Posterior cingulate gyrus (tissue), 11 donors: Measurements from ENCODE around the gene ACTRT2.
A peak's percentile ranks its signal among the peaks of the same experiment; 100 is the strongest.

Experiments
- DNase-seq, 10 donors: peaks; one replicate each; pipeline versions ENCODE4 v3.0.0 to v3.0.0-alpha.2; 2020 to 2021; ENCODE audit warnings: mixed read lengths in 3 of 10
- intact Hi-C: fragments of 100-400 bp; cut with DNase I; formaldehyde crosslinking; loops from one replicate; pipeline ENCODE4 v1.15.1; 2023

The ACTRT2 gene

DNA sequence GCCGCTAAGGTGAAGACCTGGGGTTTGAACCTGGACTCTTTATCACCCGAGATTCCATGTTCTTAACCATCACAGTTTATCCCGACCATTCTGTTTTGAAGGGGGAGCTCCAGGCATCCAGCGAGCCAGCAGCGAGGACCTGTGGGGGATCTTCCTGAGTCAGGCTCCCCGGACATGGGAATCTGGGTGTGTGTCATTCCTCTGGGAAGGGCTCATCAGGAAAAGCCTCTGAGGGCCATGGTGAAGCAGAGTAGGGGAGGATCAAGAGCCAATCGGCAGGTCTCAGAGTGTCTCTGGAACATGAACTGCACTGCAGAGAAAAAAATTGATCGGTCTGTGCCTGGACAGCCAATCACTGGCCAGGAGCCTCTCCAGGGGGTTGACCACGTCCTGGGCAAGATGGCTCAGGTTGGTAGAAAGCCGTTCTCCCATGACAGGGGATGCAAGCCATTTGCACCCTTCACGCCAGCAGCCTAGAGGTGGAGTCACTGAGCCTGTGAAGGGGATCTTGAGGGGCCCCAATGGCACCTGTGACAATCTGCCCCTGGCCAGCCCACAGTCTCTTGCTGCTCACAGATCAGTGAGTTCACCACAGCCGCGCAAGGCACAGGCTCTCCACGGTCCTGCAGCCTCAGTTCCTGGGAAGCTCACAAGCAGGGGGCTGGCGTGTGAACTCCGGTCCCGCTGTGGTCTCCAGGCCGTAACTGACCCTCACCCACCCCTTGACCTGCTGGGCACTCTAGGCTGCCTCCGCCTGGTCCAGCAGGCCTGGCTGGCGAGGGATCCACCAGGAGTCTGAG is 20.4 kb upstream of the ACTRT2 start:
- intact Hi-C loops: no loop called here
- DNase-seq: peak in 3 of 10 donors; percentile 2 to 79 (median 65)

DNA sequence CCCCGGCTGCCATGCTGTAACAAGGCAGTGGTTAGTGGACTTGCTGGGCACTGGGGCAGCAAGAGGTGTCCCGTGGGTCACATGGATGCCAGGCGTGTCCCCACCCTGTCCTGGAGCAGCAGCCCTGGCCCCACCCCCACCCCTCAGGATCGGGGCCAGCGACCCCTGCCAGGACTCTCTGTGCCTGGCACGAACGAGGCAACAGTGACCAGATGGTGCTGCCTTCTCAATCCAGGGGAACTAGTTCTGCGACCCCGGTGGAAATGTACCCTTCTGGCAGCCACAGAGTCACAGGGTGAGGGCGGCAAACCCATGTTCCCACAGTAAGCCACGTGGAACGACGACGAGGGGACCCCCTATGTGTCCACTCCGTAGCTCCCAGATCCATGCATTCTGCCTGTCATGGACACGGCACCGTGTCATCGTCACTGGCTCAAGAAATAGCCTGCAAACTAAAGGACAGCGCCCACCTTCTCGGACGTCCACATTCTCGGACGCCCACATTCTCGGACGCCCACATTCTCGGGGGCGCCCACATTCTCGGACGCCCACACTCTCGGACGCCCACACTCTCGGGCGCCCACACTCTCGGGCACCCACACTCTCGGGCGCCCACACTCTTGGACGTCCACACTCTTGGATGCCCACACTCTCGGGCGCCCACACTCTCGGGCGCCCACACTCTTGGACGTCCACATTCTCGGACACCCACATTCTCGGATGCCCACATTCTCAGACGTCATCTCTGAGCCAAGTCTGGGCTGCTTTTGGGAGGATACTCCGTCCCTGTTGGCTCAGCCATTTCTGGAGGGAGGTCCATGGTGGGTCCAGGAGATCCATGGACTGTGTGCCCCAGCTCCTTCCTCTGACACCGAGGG is 19.6 kb upstream of the ACTRT2 start:
- intact Hi-C loops: no loop called here
- peak in 4 of 10 donors; percentile 5 to 70 (median 36) for DNase-seq

DNA sequence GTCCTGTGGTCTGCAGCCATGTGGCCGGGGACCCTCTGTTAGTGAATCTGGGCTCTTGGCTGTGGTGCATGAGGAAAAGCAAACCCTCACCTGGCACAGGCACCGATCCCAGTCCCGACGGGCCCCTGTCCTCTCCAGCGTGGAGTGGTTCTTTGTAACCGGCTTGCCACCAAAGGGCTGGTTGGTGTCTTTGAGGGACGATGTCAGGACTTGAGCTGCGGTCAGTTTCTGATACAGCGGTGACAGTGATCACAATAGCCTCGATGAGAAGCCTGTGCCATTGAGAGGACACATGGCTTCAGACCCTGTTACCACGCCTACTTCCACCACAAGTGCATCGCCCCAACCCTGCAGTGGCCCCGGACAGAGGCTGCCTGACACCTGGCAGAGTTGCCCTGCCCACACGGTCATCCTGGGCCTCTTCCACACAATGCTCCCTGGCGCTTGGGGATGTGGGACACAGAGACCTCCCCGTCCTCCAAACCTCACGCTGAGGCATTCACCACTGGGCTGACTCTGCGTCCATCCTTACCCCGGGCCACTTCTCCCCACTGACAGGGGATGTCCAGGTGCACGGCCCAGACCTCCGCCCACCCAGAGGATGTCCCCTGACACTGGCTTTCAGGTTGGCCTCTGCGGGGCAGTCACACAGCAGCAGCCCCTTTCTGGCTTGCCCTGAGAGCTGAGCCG is 18.8 kb upstream of the ACTRT2 start:
- peak in 5 of 10 donors; percentile 5 to 60 (median 55) for DNase-seq
- intact Hi-C loops: no loop called here

DNA sequence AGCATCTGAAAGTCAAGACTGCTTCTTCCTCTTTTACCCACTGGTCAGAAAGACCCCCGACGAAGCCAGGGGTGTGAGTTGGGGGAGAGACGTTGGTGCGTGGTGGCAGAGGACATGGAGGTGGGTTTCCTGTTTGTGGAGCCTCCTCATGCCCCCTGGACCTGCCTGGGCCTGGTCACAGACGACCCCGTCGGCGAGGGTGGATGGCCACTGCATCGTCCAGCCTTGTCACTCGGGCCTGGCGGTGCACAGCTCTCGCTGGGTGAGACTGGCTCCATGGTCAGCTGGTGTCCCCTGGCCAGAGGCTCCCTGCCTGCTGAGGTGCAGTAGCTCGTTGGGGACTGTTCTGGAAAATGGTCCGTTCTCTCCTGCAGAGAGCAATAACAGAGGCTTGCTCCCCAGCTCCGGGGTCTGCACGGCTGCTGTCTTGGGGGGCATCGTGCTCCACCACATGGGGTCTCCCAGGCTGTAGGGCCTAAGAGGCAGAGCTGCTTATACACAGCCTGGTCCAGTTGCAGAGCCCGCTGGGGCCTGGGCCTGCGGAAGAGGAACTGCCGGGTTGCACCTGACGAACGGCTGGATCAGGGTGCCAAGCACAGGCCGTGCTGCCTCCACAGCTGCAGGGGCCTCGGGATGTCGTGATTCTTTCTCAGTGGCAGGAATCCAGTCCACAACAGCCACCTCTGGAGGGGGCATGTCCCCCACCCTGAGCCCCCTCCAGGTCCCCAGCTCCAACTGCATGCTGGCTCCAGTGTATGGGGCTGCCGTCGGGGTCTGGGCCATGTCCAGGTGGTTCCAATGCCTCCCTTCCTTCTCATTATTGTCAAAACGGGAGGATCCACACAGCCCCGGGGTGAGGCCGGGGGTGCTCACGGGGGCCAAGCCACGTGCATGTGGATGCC is 18.0 kb upstream of the ACTRT2 start:
- peak in 4 of 10 donors; percentile 5 to 72 (median 41) for DNase-seq
- intact Hi-C loops: no loop called here

DNA sequence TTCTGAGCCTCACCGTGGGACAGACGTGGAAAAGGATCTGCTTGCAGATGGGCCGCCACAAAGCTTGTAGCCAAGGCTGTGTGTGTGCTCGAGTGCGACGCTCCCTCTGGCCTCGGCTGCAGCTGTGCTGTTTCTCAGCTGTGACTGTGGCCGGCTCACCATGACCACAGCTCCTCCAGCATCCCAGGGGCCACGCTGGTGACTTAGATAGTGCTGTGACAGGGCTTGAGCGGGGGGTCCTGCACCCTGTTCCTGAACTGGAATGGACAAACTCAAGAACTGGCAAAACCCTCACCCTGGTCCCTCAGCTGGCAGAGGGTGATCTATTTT is 17.4 kb upstream of the ACTRT2 start:
- DNase-seq: peak in 5 of 10 donors; percentile 18 to 82 (median 64)
- intact Hi-C loops: no loop called here

DNA sequence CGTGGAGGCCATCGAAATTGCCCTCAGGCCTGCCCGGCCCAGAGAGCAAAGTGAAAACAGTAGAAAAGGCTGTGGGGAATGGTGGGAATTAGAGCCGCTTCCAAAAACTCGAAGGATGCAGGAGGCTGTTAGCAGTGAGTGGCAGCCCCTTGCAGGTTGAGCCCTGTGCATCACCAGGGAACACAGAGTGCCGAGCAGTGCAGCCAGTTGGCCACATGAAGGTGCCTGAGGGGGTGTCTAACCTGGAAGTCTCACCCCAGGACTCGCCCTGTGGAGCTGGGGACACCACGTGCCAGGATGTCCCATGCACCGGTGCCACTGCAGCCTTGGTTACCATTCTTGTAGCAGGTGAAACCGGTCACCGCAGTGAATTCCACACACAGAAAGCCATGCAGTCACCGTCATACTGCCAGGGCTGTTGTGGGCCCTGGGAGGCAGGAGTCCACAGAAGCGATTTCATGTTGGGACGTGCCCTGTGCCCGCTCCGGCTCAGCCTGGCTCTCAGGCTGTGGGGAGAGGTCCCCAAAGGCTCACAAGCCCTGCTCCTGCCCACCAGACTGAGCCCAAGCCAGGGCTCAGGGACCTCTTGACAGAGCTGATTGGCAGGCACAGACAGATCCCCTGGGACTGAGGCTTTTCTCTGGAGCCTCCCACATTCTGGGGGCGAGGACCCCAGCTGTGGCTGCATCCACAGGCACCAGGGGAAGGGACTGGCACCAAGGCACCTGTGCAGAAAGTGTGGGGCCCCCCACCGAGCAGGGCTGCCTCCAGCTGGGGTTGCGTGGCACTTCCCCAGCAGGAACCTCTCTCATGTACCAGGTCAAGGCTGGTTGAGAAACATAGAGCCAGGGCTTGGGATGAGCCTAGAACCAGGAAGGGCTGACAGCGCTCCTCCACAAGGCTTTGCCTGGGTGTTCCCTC is 16.7 kb upstream of the ACTRT2 start:
- peak in 4 of 10 donors; percentile 5 to 70 (median 66) for DNase-seq
- intact Hi-C loops: no loop called here

DNA sequence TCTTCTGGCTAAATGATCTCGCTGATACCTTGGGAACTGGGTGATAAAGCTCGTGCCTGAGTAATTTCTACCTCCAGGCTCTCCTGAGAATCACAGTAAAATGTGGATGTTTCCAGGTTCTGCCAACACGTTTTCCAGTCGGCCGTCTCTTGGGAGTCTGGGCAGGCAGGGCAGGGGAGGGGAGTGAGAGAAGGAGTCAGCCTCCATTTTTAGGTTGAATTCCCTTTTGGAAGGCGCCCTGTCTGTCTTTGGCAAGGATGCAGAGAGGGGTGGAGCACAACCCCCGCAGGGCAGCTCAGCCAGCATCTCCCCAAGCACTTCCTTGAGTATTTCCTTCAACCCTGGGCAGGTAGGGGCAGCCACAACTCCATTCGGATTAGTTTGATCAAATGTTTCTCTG is 15.5 kb upstream of the ACTRT2 start:
- intact Hi-C loops: no loop called here
- DNase-seq: no peak

DNA sequence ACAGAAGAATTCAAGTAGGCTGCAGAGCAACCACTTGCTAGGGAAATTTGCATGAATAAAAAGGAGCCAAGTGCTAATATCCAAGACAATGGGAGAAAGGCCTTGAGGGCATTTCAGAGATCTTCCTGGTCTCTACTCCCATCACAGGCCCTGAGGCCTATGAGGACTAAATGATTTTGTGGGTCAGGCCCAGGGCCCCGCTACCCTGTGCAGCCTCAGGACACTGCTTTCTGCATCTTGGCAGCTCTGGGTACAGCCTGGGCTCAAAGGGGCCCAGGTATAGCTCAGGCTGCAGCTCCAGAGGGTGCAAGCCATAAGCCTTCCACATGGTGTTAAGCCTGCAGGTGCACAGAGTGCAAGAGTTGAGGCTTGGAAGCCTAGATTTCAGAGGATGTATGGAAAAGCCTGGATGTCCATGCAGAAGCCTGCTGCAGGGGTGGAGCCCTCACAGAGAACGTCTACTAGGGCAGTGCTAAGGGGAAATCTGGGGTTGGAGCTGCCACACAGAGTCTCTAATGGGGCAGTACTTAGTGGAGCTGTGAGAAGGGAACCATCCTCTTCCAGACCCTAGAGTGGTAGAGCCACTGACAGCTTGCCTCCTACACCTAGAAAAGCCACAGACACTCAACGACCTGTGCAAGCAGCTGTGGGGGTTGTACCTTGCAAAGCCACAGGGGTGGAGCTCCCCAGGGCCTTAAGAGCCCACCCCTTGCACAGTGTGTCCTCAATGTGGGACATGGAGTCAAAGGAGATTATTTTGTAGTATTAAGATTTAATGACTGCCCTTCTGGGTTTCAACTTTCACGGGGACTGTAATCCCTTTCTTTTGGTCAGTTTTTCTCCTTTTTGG is 13.7 kb upstream of the ACTRT2 start:
- DNase-seq: peak in 2 of 10 donors; percentile 13 to 47
- intact Hi-C loops: no loop called here

DNA sequence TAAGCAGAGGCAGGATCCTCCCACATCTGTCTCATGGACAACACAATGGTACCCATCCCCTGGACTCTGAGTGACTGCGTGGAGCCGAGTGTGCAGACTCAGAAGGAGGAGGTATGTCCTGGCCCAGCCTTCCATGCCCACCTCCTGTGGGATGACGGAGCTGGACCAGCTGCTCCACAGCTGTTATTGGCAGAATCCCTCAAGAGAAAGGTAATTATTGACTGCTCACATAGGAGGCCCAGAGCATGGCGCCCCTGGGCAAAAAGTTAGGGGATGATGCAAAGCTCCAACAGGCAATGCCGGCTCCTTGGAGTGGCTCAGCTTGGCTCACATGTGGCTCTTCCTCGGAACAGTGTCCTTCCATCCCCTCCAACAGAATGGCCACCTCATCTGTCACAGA is 12.2 kb upstream of the ACTRT2 start:
- intact Hi-C loops: no loop called here
- peak in 3 of 10 donors; percentile 2 to 64 (median 6) for DNase-seq

DNA sequence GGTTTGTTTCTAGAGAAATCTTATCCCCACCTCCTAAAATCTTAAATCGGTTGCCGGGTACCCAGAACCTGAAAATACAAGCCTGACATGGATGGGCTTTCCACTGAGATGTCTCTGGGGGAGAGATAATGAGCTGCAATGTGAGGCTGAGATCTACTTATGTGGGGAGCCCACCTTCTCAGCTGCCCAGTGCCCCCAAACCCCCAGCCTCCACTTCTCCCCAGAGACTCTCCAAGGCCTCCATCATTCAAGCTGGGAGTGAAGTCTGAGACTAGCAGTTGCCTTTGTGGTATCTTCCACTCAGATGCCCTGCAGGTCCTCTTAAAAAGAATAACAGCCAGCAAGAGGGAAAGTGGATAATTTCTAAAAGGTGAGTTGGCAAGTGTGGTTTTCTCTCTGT is 11.7 kb upstream of the ACTRT2 start:
- peak in 1 of 10 donors; percentile 54 for DNase-seq
- intact Hi-C loops: no loop called here

DNA sequence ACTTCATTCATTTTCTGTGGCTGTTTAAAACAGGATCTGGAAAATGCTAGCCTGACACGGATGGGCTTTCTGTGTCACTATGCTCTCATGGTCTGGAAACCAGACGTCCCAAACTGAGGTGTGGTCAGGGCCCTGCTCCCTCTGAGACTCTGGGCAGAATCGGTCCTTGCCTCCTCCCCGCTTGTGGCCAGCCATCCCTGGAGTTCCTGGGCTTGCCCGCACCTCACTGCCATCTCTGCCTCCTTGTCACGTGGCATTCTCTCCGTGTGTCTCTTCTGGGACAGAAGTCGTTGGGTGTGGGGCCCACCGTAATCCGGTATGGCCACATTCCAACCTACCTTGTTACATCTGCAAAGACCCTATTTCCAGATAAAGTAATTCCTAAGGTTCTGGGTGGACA is 10.1 kb upstream of the ACTRT2 start:
- intact Hi-C loops: loop anchor here (5.0 kb wide), 1 partner anchor 411 kb away; no protein-coding TSS in a partner anchor
- DNase-seq: peak in 4 of 10 donors; percentile 4 to 78 (median 41)

DNA sequence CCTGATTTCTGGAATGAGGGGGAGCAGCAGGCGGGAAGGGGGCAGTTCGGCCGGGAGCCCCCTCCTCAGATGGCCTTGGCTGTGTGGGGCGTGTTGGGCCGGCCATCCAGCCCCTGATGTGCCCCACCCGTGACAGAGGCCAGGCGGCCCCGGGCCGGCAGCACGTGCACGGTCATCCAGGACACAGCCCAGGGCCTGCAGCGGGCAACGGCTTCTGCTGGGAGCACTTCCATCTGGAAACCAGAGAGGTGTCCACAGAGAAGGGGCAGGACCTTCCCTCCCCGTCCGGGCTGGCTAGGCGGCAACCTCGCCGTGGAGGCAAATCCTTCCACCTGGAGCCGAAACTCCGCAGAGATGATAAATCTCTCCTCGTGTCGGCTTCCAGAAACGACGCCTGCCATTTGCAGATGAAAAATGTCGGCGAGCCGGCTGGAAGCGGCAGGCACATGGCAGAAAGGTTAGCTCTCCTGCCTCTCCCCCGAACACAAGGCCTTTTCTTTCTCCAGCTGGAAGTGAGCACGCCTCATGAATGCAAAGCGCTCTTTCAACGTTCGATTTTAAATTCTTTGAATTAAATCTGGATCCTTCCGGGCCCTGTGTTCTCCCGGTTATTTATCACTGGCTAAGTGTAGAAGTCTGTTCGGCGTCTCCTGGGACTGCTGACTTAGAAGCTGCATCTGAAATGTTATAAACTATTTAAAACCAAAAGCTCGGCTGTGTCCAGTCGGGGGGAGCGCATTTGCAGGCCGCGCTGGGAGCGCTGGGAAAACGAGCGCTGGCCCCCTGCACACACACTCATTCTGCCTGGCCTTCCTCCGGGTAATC is 9.4 kb upstream of the ACTRT2 start:
- intact Hi-C loops: loop anchor here (1.0 to 5.0 kb wide), 2 partner anchors 272 to 410 kb away; no protein-coding TSS in a partner anchor
- DNase-seq: peak in 8 of 10 donors; percentile 24 to 87 (median 39)

DNA sequence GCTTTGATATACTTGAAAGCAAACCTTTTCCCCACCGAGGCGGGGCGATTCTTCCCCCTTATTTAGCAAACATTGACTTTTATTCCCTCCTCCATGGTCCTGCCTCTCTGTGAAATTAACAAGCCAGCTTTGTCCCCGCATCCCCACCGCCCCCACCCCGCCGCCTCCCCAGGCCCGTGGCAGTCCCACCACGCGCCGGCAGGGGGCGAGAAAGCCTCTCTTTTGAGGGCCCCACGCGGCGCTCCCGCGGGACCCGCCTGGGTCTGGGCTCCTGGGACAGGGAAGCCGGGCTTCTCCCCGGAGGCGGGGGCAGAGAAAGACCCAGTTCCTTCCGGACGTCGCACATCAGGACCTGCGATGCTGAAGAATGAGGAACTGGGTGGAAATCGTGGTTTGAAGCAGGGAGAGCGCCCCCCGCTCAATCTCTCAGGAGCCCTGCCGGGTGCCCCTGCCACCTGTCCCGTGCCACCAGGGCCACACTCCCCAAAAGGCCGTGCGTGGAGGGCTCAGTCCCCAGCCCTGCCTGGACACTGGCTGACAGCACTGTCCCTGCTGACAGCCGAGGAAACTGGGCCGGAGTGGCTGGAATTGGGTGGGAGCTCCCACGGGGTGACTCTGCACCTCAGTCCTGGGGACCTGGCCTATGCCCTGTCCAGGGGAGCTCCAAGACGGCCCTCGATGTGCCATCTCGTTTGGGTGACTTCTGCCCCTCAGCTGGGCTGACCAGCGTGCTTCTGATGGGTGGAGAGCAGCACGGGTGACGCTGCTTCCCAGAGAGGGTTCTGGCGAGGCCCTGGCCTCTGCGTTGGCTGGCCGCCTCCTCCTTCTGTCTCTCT is 8.6 kb upstream of the ACTRT2 start:
- intact Hi-C loops: loop anchor here (1.0 to 5.0 kb wide), 2 partner anchors 272 to 410 kb away; no protein-coding TSS in a partner anchor
- peak; percentile 59 to 96 (median 84) for DNase-seq

DNA sequence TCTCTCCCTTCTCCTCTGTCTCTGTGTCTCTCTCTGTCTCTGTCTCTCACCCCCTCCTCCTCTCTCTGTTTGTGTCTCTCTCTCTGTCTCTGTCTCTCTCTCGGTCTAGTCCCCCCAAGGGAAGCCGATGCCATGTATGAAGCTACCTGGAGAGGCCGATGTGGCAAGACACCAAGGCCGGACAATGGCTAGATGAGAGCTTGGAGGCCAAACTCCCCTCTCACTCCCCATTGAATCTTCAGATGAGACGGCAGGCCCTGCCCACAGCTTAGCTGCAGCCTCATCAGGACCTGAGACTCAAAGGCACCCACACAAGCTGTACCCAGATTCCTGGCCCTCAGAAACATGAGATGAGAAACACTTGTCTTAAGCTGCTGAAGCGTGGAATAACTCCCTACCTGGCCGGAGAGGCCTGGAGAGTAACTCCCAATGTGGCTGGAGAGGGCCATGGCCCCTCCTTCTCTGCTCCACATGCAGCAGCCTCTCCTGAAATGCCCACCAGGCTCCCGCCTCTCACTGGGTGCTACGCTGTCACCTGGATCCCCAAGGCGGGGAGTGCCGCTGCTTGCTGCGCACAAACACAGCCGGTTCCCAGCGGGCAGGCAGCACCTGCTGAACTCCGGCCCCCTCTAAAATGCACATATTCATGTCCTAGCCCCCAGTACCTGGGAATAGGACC is 7.8 kb upstream of the ACTRT2 start:
- peak in 2 of 10 donors; percentile 6 to 78 for DNase-seq
- intact Hi-C loops: loop anchor here (5.0 kb wide), 1 partner anchor 409 kb away; no protein-coding TSS in a partner anchor

DNA sequence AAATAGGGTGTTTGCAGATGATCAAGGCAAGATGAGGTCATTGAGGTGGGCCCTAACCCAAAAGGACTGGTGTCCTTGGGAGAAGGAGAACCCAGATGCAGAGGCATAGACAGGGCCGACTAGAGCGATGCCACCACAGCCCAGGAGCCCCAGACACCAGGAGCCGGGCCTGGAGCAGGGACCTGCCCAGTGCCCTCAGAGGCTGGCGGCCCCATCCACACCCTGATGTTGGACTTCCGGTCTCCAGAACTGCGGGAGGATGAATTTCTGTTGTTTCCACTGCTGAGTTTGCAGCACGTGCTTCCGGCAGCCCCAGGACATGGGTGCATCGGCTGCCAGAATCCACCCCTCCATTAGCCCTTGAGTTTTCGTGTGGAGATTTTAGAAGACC is 7.2 kb upstream of the ACTRT2 start:
- intact Hi-C loops: loop anchor here (5.0 kb wide), 1 partner anchor 408 kb away; no protein-coding TSS in a partner anchor
- DNase-seq: peak in 5 of 10 donors; percentile 1 to 65 (median 12)
